KMS-11 (cell line): Measurements from ENCODE around the gene PPM1J.

ENCODE experiments used
- H2AFZ ChIP-seq: fragments of 200-600 bp; sonication (generic); 2 replicates; pipeline ENCODE4 v1.6.1; 2016; ENCODE audit warnings: antibody characterized with exemption, mixed run types, low read depth
- H3K27ac ChIP-seq: fragments of 200-600 bp; sonication (generic); 2 replicates; pipeline ENCODE4 v1.6.1; 2016; ENCODE audit warnings: mild to moderate bottlenecking, mixed run types
- H3K27me3 ChIP-seq: fragments of 200-600 bp; sonication (generic); 2 replicates; pipeline ENCODE4 v1.6.1; 2017; ENCODE audit warnings: mild to moderate bottlenecking, low read depth, mixed run types, moderate library complexity; ENCODE audit not compliant: insufficient read depth
- H3K36me3 ChIP-seq: fragments of 200-600 bp; sonication (generic); 2 replicates; pipeline ENCODE4 v1.6.1; 2017; ENCODE audit warnings: mild to moderate bottlenecking, mixed run types; ENCODE audit not compliant: insufficient read depth
- H3K4me1 ChIP-seq: fragments of 200-600 bp; sonication (generic); 2 replicates; pipeline ENCODE4 v1.6.1; 2016; ENCODE audit warnings: mild to moderate bottlenecking, low read depth, mixed run types; ENCODE audit not compliant: poor library complexity, severe bottlenecking
- H3K4me2 ChIP-seq: fragments of 200-600 bp; sonication (generic); 2 replicates; pipeline ENCODE4 v1.7.0; 2016; ENCODE audit warnings: mild to moderate bottlenecking, mixed run types
- H3K4me3 ChIP-seq: fragments of 200-600 bp; sonication (generic); IDR thresholded peaks from 2 replicates; pipeline ENCODE4 v1.6.1; 2017; ENCODE audit warnings: low read depth, low read length, mixed read lengths; ENCODE audit not compliant: insufficient read depth
- H3K79me2 ChIP-seq: fragments of 200-600 bp; sonication (generic); 2 replicates; pipeline ENCODE4 v1.6.1; 2016; ENCODE audit warnings: low read depth, mixed run types; ENCODE audit not compliant: insufficient read depth
- H3K9ac ChIP-seq: fragments of 200-600 bp; sonication (generic); 2 replicates; pipeline ENCODE4 v1.6.1; 2016; ENCODE audit warnings: mild to moderate bottlenecking, mixed run types
- H4K20me1 ChIP-seq: fragments of 200-600 bp; sonication (generic); 2 replicates; pipeline ENCODE4 v1.6.1; 2016; ENCODE audit warnings: mild to moderate bottlenecking, mixed run types; ENCODE audit not compliant: insufficient read depth
- CTCF ChIP-seq: fragments of 200-600 bp; sonication (generic); conservative IDR thresholded peaks from 2 replicates; pipeline ENCODE4 v1.6.1; 2017; ENCODE audit warnings: low read depth, mild to moderate bottlenecking, antibody characterized with exemption, low read length, moderate library complexity, mixed read lengths

Gene PPM1J

DNA sequence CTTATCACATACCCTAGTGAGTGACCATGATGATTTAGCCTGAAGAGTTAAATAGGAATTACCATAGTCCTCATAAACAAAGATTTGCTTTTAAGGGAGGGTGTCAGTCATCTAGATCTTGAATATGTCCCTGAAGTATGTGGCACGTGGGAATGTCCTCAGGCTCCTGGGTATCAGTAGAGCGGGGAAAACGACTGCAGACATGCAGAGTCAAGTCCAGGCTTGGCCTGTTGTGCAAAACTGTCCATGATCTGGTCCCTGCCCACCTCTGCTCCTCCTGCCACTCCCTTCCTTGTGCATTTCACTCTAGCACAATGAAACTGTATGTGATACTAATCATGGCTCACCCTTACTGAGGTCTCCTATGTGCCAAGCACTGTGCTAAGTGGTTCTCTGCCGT is 27.8 kb downstream of the PPM1J start:
- H4K20me1 ChIP-seq = no peaks in the 10 kb centered on the region
- H3K9ac ChIP-seq = no peak overlapping the region
- H3K36me3 ChIP-seq = no peaks in the 10 kb centered on the region
- H3K4me3 ChIP-seq = no peak overlapping the region
- no peak overlapping the region for H3K4me2 ChIP-seq
- no peak overlapping the region for H3K27ac ChIP-seq
- no peak overlapping the region for H2AFZ ChIP-seq
- no peaks in the 10 kb centered on the region for H3K27me3 ChIP-seq
- H3K79me2 ChIP-seq = no peaks in the 10 kb centered on the region
- TF ChIP-seq CTCF = no peak
- no peaks in the 10 kb centered on the region for H3K4me1 ChIP-seq

DNA sequence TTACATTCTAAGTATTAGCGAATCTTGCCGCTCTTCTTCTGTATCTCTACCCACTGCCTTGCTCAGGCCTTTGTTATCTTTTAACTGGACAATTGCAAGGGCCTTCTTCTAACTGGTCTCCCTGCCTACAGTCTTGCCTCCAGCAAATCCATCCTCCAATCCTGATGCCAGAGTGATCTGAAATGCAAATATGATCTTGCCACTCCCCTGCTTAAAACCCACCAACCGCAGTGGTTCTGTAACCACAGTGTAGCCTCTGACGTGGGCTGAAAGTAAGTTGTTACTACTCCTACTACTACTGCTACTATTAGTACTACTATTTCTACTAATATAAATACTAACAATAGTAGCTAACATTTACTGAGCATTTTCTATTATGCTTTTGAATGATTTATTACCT is 28.3 kb downstream of the PPM1J start:
- no peaks in the 10 kb centered on the region for H3K79me2 ChIP-seq
- TF ChIP-seq CTCF = no peak
- no peak overlapping the region for H3K4me3 ChIP-seq
- no peaks in the 10 kb centered on the region for H3K36me3 ChIP-seq
- no peak overlapping the region for H3K27ac ChIP-seq
- no peak overlapping the region for H3K9ac ChIP-seq
- H3K27me3 ChIP-seq = no peaks in the 10 kb centered on the region
- no peak overlapping the region for H3K4me2 ChIP-seq
- no peaks in the 10 kb centered on the region for H4K20me1 ChIP-seq
- no peak overlapping the region for H2AFZ ChIP-seq
- H3K4me1 ChIP-seq = no peaks in the 10 kb centered on the region

DNA sequence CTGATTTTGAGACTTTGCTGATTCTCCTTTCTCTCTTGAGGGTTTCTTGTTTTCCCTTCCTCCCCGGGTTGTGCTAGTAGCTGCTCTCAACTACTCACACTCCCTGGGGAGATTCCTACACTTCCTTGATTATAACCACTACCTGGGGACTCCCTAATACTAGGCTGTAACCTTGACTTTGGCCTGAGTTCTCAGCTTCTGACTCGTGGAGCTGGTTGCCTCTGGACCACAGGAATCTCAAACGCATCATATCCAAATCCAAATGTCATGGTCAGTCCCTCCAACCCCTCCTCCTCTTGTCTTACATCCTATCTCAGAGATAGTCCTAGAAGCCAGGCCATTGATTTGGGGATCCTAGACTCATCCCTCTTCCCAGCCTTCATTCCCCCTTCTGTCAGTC is 28.7 kb downstream of the PPM1J start:
- Histone ChIP-seq H3K4me1 (no peaks in the 10 kb centered on the region), H4K20me1 (no peaks in the 10 kb centered on the region), H3K9ac (no peak overlapping the region), H3K36me3 (no peaks in the 10 kb centered on the region), H2AFZ (no peak overlapping the region), H3K4me2 (no peak overlapping the region), H3K4me3 (no peak overlapping the region), H3K27me3 (no peaks in the 10 kb centered on the region), H3K79me2 (no peaks in the 10 kb centered on the region), H3K27ac (no peak overlapping the region)
- TF ChIP-seq CTCF = no peak

GRCh38 chr1:112685913-112686312 is 29.2 kb downstream of the PPM1J start:
- Histone ChIP-seq H4K20me1 (no peaks in the 10 kb centered on the region), H3K27ac (no peak overlapping the region), H3K4me2 (no peak overlapping the region), H3K4me1 (no peaks in the 10 kb centered on the region), H3K27me3 (no peaks in the 10 kb centered on the region), H2AFZ (no peak overlapping the region), H3K79me2 (no peaks in the 10 kb centered on the region), H3K36me3 (no peaks in the 10 kb centered on the region), H3K4me3 (no peak overlapping the region), H3K9ac (no peak overlapping the region)
- TF ChIP-seq CTCF = no peak

DNA sequence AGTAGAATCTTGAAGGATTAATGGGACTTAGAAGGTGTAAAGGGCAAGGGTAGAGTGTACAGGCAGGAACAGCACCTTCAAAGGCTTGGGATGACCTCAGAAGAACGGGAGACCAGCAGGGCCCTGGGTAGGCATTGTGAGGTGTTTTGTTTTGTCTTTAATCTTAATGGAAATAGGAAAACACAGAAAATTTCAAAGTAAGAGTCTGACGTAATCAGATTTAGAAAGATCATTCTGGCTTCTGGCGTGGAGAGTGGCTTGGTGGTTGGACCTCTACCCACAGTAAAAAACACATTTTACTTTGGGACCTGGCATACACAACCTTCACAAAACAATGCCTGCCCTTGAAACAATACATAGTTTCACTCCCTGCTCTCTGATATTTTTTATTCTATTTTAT is 36.5 kb downstream of the PPM1J start:
- Histone ChIP-seq H3K4me1 (peaks cover 12% of the 10 kb centered on the region), H3K36me3 (no peaks in the 10 kb centered on the region), H3K79me2 (no peaks in the 10 kb centered on the region), H3K9ac (no peak overlapping the region), H3K27ac (no peak overlapping the region), H4K20me1 (no peaks in the 10 kb centered on the region), H2AFZ (no peak overlapping the region), H3K27me3 (no peaks in the 10 kb centered on the region), H3K4me2 (no peak overlapping the region), H3K4me3 (no peak overlapping the region)
- no peak for TF ChIP-seq CTCF
